Cardiac fibroblast (primary cell): ENCODE data around the gene ADCY10.

Experiments
- DNase-seq, 2 donors: peaks; one replicate each; pipeline versions ENCODE4 v3.0.0 to v3.0.0-alpha.2; 2010; ENCODE audit warnings: low read depth in 2 of 2
- H3K4me3 ChIP-seq, 2 donors: replicated peaks in 1 of 2; 1 replicate in 1 of 2; 2 replicates in 1 of 2; pipeline ENCODE4 v1.5.1; 2011; ENCODE audit warnings: low read depth in 2 of 2, low read length in 2 of 2, mild to moderate bottlenecking in 2 of 2, moderate library complexity in 1 of 2
- CTCF ChIP-seq: IDR thresholded peaks from one replicate; pipeline ENCODE4 v1.5.1; 2011; ENCODE audit warnings: low read depth, mild to moderate bottlenecking, low read length, inconsistent platforms

Gene ADCY10

GRCh38 chr1:167805041-167805556, 108.8 kb downstream of the ADCY10 start:
- TF ChIP-seq CTCF = no peak
- no peak overlapping the region for H3K4me3 ChIP-seq
- no peak for DNase-seq

- no peak overlapping the region for H3K4me3 ChIP-seq
These were observed 110.4 kb downstream of the ADCY10 start for GRCh38 chr1:167803358-167804207.

GRCh38 chr1:167802235-167802634, 111.7 kb downstream of the ADCY10 start:
- no peak for DNase-seq
- no peak overlapping the region for H3K4me3 ChIP-seq
- no peak for TF ChIP-seq CTCF

More at GRCh38 chr1:167803358-167804207, 110.4 kb downstream of the ADCY10 start:
- peak; percentile 96 to 98 for DNase-seq
- TF ChIP-seq CTCF = peak; percentile 97

- H3K4me3 ChIP-seq = no peak overlapping the region
- no peak for TF ChIP-seq CTCF
These were observed 113.7 kb downstream of the ADCY10 start for GRCh38 chr1:167800251-167800650.

GRCh38 chr1:167799747-167800146, 114.2 kb downstream of the ADCY10 start:
- no peak for TF ChIP-seq CTCF
- H3K4me3 ChIP-seq = no peak overlapping the region
- no peak for DNase-seq

More at GRCh38 chr1:167800251-167800650, 113.7 kb downstream of the ADCY10 start:
- no peak for DNase-seq

- no peak overlapping the region for H3K4me3 ChIP-seq
- TF ChIP-seq CTCF = no peak
- DNase-seq = no peak
These were observed 115.0 kb downstream of the ADCY10 start for GRCh38 chr1:167798952-167799351.
